ENCODE data around the gene RIMS4. TPM values are rescaled to one million over a fixed set of nuclear protein-coding genes. Genes with fewer than 3 reads are reported as not detected.
"Not testable (repeated sequence)": the region's sequence is repeated elsewhere in the genome, so short reads cannot be mapped to it uniquely, and the experiment has no call there.

Gene RIMS4
- total RNA-seq, 1 experiment from 2014 or later: 4.0 TPM

DNA sequence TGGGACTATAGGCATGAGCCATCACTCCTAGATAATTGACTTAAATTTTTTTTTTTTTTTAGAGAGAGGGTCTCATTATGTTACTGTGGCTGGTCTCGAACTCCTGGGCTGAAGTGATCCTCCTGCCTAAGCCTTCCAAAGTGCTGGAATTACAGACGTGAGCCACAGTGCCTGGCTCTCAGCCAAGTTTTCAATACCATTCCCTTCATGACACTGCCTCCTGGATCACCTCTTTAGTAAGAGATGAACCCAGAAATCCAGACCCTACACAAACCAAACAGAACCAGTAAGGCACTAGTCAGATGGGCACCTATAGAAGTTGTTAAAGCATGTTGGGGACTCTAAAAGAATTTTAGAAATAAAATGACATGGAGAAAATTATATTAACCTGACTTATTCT is 18.3 kb upstream of the RIMS4 start:
- BruUV-seq (replicated peaks): no TSS peak
- H3K36me3 ChIP-seq (ENCODE audit: control insufficient read depth, insufficient read depth, low read length): no peaks in the 10 kb centered on the region
- in situ Hi-C loops (cut with HindIII; ENCODE audit: low pct_unique_long_range_greater_than_20kb, low sequenced_read_pairs): no loop called here
- TF ChIP-seq TCF7L2 (IDR thresholded peaks at IDR 0.05; ENCODE audit: low read depth, low read length) (no peak), SIN3A (IDR thresholded peaks at IDR 0.05; ENCODE audit: borderline replicate concordance, insufficient read depth, low read depth, low read length) (no peak), POLR2AphosphoS5 (IDR thresholded peaks at IDR 0.05; ENCODE audit: low read depth, low read length) (no peak)
- TF ChIP-seq, protein P1, sequence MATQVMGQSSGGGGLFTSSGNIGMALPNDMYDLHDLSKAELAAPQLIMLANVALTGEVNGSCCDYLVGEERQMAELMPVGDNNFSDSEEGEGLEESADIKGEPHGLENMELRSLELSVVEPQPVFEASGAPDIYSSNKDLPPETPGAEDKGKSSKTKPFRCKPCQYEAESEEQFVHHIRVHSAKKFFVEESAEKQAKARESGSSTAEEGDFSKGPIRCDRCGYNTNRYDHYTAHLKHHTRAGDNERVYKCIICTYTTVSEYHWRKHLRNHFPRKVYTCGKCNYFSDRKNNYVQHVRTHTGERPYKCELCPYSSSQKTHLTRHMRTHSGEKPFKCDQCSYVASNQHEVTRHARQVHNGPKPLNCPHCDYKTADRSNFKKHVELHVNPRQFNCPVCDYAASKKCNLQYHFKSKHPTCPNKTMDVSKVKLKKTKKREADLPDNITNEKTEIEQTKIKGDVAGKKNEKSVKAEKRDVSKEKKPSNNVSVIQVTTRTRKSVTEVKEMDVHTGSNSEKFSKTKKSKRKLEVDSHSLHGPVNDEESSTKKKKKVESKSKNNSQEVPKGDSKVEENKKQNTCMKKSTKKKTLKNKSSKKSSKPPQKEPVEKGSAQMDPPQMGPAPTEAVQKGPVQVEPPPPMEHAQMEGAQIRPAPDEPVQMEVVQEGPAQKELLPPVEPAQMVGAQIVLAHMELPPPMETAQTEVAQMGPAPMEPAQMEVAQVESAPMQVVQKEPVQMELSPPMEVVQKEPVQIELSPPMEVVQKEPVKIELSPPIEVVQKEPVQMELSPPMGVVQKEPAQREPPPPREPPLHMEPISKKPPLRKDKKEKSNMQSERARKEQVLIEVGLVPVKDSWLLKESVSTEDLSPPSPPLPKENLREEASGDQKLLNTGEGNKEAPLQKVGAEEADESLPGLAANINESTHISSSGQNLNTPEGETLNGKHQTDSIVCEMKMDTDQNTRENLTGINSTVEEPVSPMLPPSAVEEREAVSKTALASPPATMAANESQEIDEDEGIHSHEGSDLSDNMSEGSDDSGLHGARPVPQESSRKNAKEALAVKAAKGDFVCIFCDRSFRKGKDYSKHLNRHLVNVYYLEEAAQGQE (IDR thresholded peaks at IDR 0.05; ENCODE audit: insufficient read depth in 1 of 2, low read depth in 2 of 2, low read length in 1 of 2): no peak
- TF ChIP-seq, protein P2, sequence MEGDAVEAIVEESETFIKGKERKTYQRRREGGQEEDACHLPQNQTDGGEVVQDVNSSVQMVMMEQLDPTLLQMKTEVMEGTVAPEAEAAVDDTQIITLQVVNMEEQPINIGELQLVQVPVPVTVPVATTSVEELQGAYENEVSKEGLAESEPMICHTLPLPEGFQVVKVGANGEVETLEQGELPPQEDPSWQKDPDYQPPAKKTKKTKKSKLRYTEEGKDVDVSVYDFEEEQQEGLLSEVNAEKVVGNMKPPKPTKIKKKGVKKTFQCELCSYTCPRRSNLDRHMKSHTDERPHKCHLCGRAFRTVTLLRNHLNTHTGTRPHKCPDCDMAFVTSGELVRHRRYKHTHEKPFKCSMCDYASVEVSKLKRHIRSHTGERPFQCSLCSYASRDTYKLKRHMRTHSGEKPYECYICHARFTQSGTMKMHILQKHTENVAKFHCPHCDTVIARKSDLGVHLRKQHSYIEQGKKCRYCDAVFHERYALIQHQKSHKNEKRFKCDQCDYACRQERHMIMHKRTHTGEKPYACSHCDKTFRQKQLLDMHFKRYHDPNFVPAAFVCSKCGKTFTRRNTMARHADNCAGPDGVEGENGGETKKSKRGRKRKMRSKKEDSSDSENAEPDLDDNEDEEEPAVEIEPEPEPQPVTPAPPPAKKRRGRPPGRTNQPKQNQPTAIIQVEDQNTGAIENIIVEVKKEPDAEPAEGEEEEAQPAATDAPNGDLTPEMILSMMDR (IDR thresholded peaks at IDR 0.05): no peak
- H3K9me3 ChIP-seq (ENCODE audit: control insufficient read depth, insufficient read depth, low read depth, low read length): no peaks in the 10 kb centered on the region
- DNase-seq (ENCODE audit: low read depth, low spot score) (no peak), ATAC-seq (no peak)
- intact Hi-C loops (cut with micrococcal nuclease; ENCODE audit: unreplicated experiment): no loop called here
- H3K27ac ChIP-seq (ENCODE audit: low read length): no peak overlapping the region
- no peak overlapping the region for H3K4me3 ChIP-seq (ENCODE audit: low read depth in 2 of 2, low read length in 2 of 2)
- H3K4me1 ChIP-seq (ENCODE audit: control insufficient read depth, insufficient read depth, low read length): no peaks in the 10 kb centered on the region
- H3K27me3 ChIP-seq (ENCODE audit: control insufficient read depth, insufficient read depth, low read length): peaks cover 3% of the 10 kb centered on the region; the same call in 1 of the 2 replicates
- CTCF ChIA-PET: no interaction called here
- POLR2A ChIA-PET: no interaction called here

DNA sequence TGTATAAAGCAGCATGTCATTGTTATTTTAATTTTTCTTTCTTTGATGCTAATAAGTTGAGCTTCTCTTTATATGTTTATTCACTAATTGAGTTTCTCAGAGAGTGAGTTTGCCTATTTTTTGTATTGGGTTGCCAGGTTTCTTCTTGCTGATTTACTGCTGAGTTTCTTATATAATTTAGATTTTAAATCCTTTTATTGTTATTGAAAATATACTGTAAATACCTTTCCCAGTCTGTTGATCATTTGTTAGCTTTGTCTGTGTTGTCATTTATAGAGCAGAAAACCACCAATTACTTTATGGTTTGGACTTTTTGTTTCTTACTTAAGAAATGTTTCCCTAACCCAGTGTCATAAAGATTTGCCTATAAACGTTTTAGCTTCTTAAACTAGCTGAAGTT is 17.1 kb upstream of the RIMS4 start:
- Histone ChIP-seq H3K36me3 (ENCODE audit: control insufficient read depth, insufficient read depth, low read length) (no peaks in the 10 kb centered on the region), H3K4me1 (ENCODE audit: control insufficient read depth, insufficient read depth, low read length) (no peaks in the 10 kb centered on the region), H3K9me3 (ENCODE audit: control insufficient read depth, insufficient read depth, low read depth, low read length) (no peaks in the 10 kb centered on the region), H3K4me3 (ENCODE audit: low read depth in 2 of 2, low read length in 2 of 2) (no peak overlapping the region), H3K27ac (ENCODE audit: low read length) (no peak overlapping the region), H3K27me3 (ENCODE audit: control insufficient read depth, insufficient read depth, low read length) (peaks cover 3% of the 10 kb centered on the region; the same call in 1 of the 2 replicates)
- DNase-seq (ENCODE audit: low read depth, low spot score) (no peak), ATAC-seq (no peak)
- TF ChIP-seq POLR2AphosphoS5 (IDR thresholded peaks at IDR 0.05; ENCODE audit: low read depth, low read length) (no peak), SIN3A (IDR thresholded peaks at IDR 0.05; ENCODE audit: borderline replicate concordance, insufficient read depth, low read depth, low read length) (no peak), TCF7L2 (IDR thresholded peaks at IDR 0.05; ENCODE audit: low read depth, low read length) (no peak)
- TF ChIP-seq, protein P1 (IDR thresholded peaks at IDR 0.05; ENCODE audit: insufficient read depth in 1 of 2, low read depth in 2 of 2, low read length in 1 of 2): no peak
- TF ChIP-seq, protein P2 (IDR thresholded peaks at IDR 0.05): no peak
- in situ Hi-C loops (cut with HindIII; ENCODE audit: low pct_unique_long_range_greater_than_20kb, low sequenced_read_pairs) (no loop called here), intact Hi-C loops (cut with micrococcal nuclease; ENCODE audit: unreplicated experiment) (no loop called here)
- CTCF ChIA-PET: no interaction called here
- POLR2A ChIA-PET: interaction anchor here (0.5 kb wide), 1 partner anchor 53 kb away, joined by 4 read pairs; no protein-coding TSS in a partner anchor
- BruUV-seq (replicated peaks): no TSS peak

DNA sequence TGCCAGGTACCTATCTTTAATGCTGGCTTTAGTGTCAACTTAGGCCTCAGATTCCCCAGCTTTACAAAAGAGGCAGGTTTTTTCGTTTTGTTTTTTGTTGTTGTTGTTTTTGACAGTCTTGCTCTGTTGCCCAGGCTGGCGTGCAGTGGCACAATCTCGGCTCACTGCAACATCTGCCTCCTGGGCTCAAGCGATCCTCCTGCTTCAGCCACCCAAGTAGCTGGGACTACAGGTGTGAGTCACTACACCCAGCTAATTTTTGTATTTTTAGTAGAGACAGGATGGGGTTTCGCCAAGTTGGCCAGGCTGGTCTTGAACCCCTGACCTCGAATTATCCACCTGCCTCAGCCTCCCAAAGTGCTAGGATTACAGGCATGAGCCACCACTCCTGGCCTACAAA is 11.2 kb upstream of the RIMS4 start:
- CTCF ChIA-PET; DNase-seq (ENCODE audit: low read depth, low spot score): not testable (repeated sequence)

More for the DNA sequence above, 11.2 kb upstream of the RIMS4 start:
- in situ Hi-C loops (cut with HindIII; ENCODE audit: low pct_unique_long_range_greater_than_20kb, low sequenced_read_pairs); H3K27me3 ChIP-seq (ENCODE audit: control insufficient read depth, insufficient read depth, low read length); H3K4me3 ChIP-seq (ENCODE audit: low read depth in 2 of 2, low read length in 2 of 2); H3K36me3 ChIP-seq (ENCODE audit: control insufficient read depth, insufficient read depth, low read length); POLR2A ChIA-PET; BruUV-seq (replicated peaks); intact Hi-C loops (cut with micrococcal nuclease; ENCODE audit: unreplicated experiment); H3K9me3 ChIP-seq (ENCODE audit: control insufficient read depth, insufficient read depth, low read depth, low read length); H3K27ac ChIP-seq (ENCODE audit: low read length); ATAC-seq; H3K4me1 ChIP-seq (ENCODE audit: control insufficient read depth, insufficient read depth, low read length): not testable (repeated sequence)
